Gastrocnemius medialis (tissue), 4 donors: ENCODE data around the gene NCEH1.

Experiments
- POLR2A ChIP-seq, 2 donors: fragments of 450-650 bp; IDR thresholded peaks; one replicate each; pipeline ENCODE4 v1.6.1; 2017; ENCODE audit warnings: antibody characterized with exemption in 2 of 2, mild to moderate bottlenecking in 2 of 2, moderate library complexity in 2 of 2
- TF ChIP-seq, protein P1 (sequence below), 5 experiments: fragments of 450-650 bp in 3 of 5; fragments of 200-600 bp in 2 of 5; sonication (generic) in 2 of 5; IDR thresholded peaks in 4 of 5; conservative IDR thresholded peaks in 1 of 5; 1 replicate in 4 of 5; 2 replicates in 1 of 5; pipeline ENCODE4 v1.5.1; 2016 to 2019; ENCODE audit warnings: antibody characterized with exemption in 5 of 5, mild to moderate bottlenecking in 3 of 5, moderate library complexity in 3 of 5

- TF ChIP-seq POLR2A (IDR thresholded peaks at IDR 0.05): no peak
- TF ChIP-seq, protein P1, sequence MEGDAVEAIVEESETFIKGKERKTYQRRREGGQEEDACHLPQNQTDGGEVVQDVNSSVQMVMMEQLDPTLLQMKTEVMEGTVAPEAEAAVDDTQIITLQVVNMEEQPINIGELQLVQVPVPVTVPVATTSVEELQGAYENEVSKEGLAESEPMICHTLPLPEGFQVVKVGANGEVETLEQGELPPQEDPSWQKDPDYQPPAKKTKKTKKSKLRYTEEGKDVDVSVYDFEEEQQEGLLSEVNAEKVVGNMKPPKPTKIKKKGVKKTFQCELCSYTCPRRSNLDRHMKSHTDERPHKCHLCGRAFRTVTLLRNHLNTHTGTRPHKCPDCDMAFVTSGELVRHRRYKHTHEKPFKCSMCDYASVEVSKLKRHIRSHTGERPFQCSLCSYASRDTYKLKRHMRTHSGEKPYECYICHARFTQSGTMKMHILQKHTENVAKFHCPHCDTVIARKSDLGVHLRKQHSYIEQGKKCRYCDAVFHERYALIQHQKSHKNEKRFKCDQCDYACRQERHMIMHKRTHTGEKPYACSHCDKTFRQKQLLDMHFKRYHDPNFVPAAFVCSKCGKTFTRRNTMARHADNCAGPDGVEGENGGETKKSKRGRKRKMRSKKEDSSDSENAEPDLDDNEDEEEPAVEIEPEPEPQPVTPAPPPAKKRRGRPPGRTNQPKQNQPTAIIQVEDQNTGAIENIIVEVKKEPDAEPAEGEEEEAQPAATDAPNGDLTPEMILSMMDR (IDR thresholded peaks at IDR 0.05 in 4 of 5, conservative IDR thresholded peaks at IDR 0.05 in 1 of 5): no peak
Measured at GRCh38 chr3:172635588-172635987, 75.3 kb downstream of the NCEH1 start.
